Measurements from ENCODE around the gene SEMA6A.

- TF ChIP-seq TBL1XR1 (IDR thresholded peaks at IDR 0.05; ENCODE audit: low read length in 2 of 2) = no peak
- no peak for TF ChIP-seq E2F4 (CRISPR knock-in tag; IDR thresholded peaks at IDR 0.05; ENCODE audit: low read depth)
- no peak for TF ChIP-seq RBM22 (IDR thresholded peaks at IDR 0.05; ENCODE audit: low read depth, low read length, poor library complexity, severe bottlenecking)
- no peak for TF ChIP-seq EP300 (IDR thresholded peaks at IDR 0.05; ENCODE audit: low read length)
- TF ChIP-seq ZNF384 (IDR thresholded peaks at IDR 0.05; ENCODE audit: low read depth, low read length) = no peak
- TF ChIP-seq SRSF1 (IDR thresholded peaks at IDR 0.05; ENCODE audit: low read depth, low read length) = no peak
- TF ChIP-seq TARDBP (IDR thresholded peaks at IDR 0.05) = no peak
- no peak for TF ChIP-seq FOXM1 (IDR thresholded peaks at IDR 0.05; ENCODE audit: low read depth)
- TF ChIP-seq FOXM1 (CRISPR knock-in tag; IDR thresholded peaks at IDR 0.05; ENCODE audit: low read depth) = no peak
- TF ChIP-seq ZNF592 (IDR thresholded peaks at IDR 0.05) = no peak
- TF ChIP-seq CTCF (IDR thresholded peaks at IDR 0.05 in 2 of 3, conservative IDR thresholded peaks at IDR 0.05 in 1 of 3; ENCODE audit: insufficient read depth in 2 of 3, low read depth in 1 of 3, low read length in 3 of 3) = no peak
Observed at GRCh38 chr5:116475338-116475737, 99.3 kb downstream of the SEMA6A start.

All from K562 (cell line).